CD4-positive, alpha-beta T cell treated with Interleukin-4 for 4 hours (primary cell): ENCODE results near the gene SHROOM3.
"Not testable (repeated sequence)": the region's sequence is repeated elsewhere in the genome, so short reads cannot be mapped to it uniquely, and the experiment has no call there.

Experiments
- DNase-seq: peaks from one replicate; pipeline ENCODE4 v3.0.0-alpha.2; 2020

The SHROOM3 gene

DNA sequence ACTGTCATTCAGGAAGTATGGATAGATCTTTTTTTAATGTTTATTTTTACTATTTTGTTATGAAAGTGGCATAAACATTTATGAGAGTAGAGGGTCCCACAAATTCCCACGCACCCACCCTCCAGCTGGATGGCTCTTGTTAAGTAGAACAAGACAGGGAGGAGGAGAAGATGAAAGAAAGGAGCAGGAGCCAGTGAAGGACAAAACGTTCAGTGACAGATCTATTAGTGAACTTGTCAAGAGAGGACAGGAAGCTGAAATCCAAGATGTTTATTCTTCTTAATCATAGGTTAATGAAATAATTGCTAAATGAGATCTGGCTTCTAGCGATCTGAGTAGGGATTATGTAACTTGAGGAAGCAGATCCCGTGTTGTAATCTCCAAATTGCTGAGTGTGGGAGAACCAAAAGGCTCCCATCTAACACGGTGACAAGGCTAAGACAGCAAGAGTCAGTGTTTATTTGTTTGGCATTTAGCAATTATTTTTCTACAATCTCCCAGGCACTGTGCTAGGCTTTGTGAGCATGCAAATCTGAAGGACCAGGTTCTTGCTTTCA, 162.5 kb downstream of the SHROOM3 start:
- no peak for DNase-seq

DNA sequence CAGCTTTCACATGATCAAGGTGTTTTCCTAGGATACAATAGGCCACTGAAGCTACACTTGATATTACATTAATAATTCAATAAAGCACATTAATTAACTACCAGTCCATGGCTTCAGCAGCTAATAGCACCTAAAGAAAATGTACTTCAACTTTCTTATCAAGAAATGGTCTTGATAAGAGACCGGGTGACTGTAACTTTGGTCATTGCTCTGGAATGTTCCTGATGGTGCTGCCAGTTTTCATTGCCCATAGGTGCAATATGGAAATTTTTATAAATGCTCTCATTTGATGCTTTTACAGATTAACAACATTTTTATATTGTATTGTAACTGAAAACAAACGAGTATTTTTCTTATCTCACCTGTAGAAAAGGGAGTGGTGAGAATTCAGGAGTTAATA, 165.4 kb downstream of the SHROOM3 start:
- DNase-seq: no peak

DNA sequence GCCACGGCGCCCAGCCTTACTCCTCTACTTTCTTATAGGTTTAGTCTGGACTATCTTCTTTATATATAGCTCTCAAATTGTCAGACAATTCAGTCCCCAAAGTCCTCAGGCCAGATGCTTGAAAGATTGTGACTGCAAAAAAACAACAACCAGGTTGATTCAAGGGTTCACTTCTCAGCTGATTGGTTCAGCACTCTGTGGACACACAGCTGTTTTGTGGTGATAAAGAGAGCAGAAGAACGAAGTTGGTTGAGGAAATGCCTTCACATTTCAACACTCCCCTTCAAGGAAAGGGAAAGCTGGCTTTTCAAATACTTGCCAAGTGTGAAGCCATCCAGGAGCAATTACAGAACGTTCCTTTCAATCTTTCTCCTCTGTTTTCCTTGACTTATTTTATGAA, 166.8 kb downstream of the SHROOM3 start:
- no peak for DNase-seq

DNA sequence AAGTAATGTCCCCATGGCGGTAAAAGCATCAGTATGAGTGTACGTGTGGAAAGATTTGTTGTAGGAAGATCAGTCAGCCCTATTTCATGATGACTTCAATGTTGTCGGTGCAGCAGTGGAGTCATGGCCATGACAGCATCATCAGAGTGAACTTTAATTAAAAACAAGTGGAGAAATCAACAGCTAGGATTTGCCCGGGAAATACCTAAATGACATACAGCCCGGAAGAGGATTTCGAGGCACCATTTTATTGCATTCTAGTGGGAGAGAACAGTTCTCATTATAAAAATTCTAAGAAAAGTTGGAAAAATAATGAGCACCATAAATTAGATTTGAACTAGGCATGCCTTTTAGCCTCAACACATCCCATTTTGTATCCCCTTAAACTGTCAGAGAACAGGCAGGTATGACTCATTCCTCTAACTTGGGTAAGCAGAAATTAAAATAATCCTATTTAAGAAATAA, 170.1 kb downstream of the SHROOM3 start:
- no peak for DNase-seq

DNA sequence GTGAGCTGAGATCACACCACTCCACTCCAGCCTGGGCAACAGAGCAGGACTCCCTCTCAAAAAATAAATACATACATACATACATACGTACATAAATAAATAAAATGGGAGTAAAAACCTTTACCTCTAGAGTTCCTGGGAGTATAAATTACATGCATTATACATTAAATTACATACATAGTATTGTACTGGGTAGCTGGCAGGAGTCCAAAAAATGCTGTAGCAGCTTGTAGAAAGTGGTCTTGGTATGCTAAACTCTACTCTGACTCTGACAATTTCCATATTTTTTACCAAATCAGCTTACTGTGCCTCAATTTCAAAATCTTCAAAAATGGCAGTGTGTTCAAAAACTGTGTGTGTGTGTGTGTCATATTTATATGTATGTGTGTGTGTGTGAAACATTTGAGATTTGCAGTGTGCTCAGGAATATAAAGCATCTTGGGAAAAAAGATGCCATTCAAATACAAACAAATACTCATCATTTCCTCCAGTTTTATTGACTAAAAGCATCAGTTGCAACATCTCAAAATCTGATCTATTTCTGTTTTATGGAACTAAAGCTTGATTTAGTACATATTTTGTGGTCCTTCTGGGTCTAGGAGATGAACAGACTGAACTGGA, 171.7 kb downstream of the SHROOM3 start:
- DNase-seq: no peak

DNA sequence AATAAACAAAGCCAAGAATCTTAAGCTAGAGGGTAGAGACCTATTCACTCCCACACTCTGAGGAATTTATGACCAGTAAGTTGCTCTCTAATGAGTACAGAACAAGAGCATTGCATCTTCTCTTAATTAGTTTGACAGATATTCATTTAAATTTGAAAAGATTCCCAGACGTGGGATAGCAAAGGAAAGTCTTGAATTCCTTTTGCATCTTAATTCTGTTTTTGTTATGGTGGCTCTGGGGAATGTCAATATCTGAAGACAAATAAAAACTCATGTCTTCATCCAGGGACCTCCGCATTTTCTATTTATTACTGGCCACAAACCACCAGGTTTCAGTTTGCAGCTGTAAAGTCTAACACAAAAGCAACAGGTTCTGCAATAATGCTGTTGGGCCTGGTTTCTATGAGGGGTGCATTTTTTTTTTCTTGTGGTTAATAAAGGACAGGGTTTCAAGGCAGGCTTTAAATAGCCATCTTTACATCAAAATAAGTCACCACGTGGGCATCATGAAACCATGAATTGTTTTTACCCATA, 172.3 kb downstream of the SHROOM3 start:
- DNase-seq: no peak

DNA sequence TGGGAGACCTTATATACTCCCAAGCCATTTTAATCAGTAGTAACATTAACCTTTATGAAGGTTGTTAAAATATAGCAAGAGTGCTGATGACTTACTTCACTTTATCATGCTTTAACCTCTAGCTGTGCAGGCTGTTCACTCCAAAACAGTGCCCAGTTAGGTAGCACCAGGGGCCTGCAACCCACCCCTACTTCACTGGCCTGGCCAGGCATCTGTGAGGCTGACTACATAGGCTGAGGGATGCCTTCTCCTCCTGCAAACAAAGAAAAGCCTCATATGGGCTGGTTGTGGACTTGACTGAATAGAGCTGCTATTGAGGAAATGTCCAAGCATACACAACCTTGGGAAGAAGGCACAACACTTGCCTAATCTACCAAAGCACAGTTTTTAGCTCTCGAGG, 172.8 kb downstream of the SHROOM3 start:
- no peak for DNase-seq

DNA sequence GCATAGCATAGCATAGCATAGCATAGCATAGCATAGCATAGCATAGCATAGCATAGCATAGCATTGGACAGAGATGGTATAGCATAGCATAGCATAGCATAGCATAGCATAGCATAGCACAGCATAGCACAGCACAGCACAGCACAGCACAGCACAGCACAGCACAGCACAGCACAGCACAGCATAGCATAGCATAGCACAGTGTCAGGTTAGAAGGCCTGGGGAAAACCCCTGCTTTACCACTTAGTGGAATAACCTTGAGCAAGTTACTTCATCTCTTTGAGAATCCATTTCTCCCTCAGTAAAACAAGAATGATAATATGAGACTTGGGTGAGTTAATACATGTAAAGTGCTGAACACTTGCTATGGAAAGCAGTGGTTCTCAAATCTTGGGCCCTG, 173.5 kb downstream of the SHROOM3 start:
- DNase-seq: not testable (repeated sequence)

DNA sequence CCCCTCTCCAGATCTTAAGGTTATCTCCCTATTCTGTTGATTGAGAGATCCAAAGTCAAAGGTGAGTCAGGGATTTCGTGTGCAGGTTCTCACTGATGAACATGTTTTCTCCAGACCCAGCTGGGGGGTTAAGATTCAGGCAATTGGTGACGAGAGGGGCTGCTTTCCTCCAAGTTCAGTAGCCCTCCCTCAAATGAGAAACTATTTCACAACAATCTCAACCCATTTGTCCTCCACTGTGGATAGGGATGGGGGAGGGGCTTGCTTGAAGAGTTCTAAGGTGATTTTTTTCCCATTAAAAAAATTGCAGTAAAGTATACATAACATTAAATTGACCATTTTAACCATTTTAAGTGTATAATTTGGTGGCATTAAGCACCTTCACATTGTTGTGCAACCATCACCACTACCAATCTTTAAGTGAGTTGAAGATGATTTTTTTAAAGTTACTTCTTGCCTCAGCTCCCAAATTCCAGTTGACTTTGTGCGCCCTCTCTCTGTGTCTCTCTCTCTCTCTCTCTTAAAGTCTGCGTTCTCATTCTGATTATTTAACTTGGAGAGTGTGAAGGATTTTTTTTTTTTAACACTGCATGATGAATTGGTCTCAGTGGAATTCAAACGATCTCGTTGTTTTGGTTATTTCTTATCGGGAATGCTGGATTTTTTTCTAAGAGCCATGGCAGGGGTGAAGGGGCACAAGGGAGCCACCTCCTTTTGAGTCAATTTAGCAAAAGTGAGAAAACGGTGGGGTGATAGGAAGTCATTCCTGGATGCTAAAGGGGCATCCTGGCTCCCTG, 175.9 kb downstream of the SHROOM3 start:
- DNase-seq: no peak

DNA sequence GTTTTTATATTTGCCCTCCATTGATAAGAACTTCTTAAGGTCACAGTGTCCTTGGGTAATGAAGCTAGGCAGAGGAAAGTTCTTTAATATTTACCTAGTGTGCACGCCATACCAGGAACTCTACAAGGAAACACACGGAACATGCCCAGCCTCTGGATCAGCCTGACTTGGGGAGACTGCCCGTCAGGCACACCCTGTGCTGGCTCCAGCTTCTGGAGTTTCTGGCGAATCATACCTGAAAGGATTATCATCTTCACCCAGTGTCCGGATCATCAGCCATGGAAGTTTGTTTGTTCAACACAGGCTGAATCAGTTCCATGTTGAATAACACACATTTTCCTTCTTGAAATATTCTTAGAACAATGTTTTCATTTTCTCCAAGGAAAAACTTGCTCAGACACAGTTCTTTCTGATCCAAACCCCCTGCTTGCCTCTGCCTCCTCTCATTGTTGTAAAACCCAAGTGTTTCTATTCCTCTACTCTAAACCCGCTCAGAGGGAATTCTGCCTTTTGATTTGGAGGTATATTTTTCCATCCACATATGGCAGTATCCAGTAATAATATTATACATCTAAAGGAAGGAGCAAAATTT, 176.7 kb downstream of the SHROOM3 start:
- no peak for DNase-seq

DNA sequence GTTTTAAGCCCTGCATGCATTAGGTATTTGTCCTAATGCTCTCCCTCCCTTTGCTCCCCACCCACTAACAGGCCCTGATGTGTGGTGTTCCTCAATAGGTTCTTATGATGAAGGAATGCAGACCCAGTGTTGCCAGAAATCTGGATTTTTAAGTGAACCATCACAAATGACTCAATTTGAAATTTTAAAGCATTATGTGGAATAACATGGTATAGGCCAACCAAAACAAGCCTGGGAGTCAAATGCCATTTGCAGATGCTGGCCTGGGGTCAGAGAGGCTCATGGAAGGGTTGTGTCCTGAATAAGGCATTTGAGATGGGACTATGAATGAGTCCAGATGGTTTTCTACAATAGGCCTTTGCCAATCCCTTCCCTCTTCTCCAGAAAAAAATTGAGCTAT, 179.6 kb downstream of the SHROOM3 start:
- DNase-seq: no peak

DNA sequence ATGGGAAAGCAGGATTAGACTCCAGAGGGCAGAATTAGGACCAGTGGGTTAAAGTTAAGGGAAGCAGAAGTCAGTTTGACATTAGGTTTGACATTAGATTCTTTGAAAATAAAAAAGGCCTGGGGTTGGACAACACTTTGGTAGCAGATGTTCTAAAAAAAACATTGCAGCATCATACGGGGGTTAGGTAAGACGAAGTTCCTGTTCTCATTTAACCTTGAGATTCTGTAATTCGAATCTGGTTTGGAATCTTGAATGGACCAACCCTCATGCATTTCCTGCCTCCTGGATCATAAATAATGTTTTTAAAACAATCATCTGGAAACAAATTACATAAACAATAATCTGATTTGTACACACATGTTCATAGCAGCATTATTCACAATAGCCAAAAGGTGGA, 181.0 kb downstream of the SHROOM3 start:
- no peak for DNase-seq

DNA sequence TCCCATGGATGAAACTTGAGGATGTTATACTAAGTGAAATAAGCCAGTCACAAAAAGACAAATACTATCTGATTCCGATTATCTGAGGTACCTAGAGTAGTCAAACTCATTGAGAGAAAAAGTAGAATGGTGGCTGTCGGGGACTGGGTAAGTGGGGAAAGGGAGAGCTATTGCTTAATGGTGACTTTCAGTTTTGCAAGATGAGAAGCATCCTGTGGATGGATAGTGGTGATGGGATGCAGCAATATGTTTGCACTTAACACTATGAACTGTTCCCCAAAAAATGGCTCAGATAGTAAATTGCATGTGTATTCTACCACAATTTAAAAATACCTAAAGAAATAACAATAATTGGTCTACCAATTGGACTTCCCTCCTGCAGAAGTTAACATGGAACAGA, 181.5 kb downstream of the SHROOM3 start:
- DNase-seq: no peak

DNA sequence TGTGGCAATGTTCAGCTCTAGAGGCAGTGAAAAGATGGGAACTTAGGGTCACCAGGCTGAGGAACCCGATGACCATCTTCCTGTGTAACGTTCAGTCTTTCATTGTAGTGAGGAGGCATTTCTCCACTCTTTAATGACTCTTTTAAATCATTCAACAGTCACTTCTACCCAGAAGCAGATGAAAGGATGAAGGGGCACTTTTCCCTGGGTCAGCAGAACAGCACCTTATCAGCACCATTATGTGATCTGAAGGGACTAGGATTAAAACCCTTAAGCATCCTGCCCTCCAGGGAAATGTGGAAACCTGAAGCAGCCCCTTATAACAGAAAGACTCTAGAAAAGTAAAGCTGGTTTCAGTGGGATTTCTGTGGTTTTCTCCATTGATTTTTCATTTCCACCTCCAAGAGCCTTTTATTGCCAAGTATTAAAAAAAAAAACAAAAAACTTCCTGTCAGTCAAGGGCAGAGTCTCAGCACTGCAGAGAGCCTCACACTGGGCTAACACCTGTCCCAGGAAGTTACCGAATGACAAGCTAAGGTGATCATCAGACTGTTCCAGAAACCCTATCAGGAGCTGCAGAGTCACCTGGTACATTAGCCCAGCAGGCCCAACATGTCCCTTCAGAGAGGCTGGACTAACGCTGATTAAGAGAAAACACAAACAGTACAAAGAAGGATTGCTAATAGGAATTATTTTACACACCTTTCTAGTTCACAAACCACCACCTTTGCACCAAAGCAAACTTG, 185.9 kb downstream of the SHROOM3 start:
- no peak for DNase-seq

DNA sequence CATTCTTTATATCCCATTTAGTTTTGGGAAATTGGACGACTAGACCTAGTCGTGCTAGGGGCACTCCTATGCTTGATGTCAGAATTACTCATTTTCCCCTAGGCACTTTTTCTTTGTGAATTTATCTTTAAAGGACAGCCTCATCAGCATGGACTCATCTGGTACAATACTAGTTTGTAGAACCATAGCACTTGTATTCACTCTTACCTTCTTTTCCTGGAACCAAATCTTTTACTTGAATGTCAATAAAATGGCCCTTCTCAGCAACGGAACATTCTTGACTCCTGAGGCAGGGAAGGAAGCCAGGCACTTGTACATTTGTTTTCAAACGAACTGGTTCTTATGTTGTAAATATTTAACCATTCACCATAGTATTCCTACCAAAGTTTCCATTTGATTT, 187.1 kb downstream of the SHROOM3 start:
- DNase-seq: no peak

DNA sequence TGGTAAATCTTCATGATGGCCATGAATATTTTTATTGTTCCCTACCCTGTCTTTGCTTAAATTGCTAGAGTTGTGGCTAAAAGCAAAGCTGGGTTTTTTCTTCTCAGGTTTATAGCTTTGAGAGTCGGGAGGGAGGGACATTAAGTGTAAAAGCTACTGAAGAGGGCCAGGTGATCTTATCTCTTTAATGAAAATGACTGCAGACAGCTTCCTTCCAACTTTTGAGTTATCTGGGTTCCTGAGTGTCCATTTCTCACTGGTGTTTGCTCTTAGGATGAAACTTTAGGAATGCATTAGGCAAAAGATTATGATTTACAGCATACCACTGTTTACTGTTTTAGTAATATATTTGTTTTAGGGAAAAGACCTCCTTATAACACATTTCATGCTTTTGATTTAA, 187.7 kb downstream of the SHROOM3 start:
- DNase-seq: no peak

DNA sequence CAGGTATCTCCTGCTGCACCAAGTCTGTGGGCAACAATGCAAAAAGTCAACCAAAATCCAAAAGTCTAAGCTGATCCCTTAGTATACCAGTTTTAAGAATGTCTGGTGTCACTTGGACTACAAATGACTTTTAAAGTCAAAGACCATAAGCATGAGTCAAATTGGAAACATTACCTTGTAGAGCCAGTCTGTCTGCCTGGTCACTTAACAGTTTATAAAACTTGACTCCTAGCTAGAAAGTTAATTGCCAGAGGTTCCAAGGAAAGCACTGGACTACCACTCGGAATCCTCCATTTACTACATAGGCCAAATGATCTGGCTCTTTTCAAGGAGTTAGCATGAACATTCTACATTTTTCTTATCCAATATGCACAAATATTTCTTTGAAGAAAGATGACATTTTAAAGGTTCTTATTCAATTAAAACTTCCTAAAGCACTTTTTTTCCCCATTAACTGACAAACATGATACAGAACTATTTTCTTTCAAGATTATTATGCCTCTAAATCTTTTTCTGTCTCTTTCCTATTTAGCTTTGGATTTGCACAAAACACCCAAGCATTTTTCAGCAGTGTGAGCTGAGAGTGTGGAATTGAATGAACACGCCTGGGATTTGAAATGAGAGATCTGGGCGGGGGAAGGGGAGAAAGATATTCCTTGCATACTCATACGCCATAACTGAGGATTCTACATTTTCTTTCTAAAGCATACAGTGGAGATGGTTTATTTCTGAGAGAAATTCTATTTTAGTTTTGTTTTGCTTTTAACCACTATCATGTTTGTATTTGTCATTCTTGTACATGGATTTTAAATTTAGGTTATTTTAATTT, 188.4 kb downstream of the SHROOM3 start:
- DNase-seq: no peak

DNA sequence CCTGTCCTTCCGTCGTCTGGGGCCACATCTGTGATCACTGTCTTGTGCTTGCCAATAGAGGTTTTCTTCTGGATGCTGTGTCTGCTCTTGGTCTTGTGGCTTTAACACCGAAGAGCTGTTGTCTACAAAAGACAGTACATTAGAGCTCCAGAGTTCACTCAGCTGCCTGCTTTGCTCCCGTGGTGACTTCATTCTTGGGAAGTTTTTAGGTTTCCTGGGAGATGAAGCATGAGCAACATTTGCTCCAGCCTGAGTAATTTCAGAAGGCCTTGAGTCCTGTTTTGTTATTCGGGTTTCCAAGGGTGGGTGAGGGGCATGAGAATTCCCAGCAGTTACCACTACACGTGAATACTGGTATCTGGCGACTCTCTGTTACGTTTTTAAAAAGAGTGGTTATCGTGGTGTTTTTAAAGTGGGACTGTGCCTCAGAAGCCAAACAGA, 189.2 kb downstream of the SHROOM3 start:
- DNase-seq: no peak

DNA sequence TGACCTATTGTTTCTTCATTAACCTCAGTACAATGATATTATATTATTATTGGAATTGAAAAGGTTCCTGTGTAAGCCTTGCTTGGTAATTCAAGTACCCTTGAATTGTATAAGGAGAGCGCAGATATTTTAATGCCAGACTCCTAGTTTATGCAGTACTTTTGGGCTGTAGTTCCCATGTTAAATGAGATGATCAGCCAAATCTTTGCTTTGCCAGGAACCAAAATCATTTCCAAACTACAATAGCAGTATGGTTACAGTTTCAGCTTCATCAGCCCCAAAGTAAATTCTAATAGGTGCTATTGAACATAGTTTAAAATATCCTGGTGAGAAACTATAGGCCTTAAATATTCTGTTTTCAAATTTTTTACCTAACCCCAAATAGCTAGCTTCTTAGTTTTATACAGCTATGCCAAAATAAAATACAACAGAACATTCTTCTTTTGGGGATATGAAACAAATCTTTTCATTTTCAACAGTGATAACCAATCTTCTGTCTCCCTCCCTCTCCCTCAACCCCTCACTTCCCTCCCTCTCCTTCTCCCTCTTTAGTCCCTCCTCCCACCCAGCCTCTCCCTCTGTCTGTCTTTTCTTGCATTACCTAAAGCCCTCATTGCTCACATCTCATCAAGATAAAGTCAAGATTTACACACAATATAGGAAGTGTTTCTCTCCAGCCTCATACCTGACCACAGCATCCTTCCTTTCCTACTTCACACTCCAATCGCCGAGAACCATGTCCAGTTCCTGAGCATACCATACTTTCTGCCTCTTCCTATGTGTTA, 190.1 kb downstream of the SHROOM3 start:
- no peak for DNase-seq

DNA sequence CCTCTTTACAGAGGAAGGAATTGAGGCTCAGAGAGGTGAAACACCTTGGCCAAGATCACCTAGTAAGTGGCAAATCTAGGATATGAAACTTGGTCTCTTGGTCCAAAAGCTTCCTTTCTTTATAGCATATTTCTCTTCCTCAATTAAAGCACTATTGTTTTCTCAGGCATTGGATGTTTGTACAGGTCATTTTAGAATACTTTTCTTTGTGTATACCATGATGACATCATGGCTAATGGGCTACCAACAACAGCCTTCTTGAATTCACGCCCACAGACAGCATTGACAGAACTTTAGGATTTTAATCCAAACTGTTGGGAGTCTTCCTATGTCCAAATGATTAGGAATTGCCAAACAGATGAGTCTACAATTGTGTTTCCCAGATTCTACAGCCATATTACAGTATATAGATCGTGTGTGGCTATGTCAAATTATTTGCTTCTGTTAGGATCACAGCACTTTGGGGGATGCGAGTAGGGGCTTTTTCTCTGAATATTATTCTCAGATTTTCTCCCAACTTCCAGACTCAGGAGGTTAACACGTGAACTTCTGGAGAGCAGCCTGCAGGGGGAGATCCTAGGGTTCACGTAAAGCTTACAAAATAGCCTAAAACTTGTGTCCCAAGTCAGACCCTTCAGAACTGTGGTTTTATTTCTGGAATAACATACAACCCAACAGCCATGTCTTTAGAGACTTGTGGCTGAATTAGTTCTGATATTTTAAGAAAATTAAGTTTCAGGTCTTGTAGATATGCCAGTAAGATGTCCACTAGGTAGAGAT, 191.8 kb downstream of the SHROOM3 start:
- no peak for DNase-seq
